Thyroid gland (tissue), 4 donors: ENCODE data around the gene GAK. TPM values are rescaled to one million over a fixed set of nuclear protein-coding genes. Genes with fewer than 3 reads are reported as not detected.
"Not testable (repeated sequence)": the region's sequence is repeated elsewhere in the genome, so short reads cannot be mapped to it uniquely, and the experiment has no call there.

ENCODE experiments used
- DNase-seq, 2 donors: peaks; one replicate each; pipeline ENCODE4 v3.0.0-alpha.2; 2019
- H3K27ac ChIP-seq, 3 donors: fragments of 200-600 bp; sonication (generic); 1 replicate in 2 of 3; 2 replicates in 1 of 3; pipeline ENCODE4 v1.5.1; 2016 to 2019; ENCODE audit warnings: mild to moderate bottlenecking in 1 of 3, moderate library complexity in 1 of 3
- H3K27me3 ChIP-seq: fragments of 200-600 bp; sonication (generic); one replicate; pipeline ENCODE4 v1.5.1; 2019
- H3K36me3 ChIP-seq, 2 donors: fragments of 200-600 bp; sonication (generic); one replicate each; pipeline ENCODE4 v1.5.1; 2016 to 2019
- H3K4me1 ChIP-seq, 2 donors: fragments of 200-600 bp; sonication (generic); one replicate each; pipeline ENCODE4 v1.5.1; 2017 to 2019
- H3K4me3 ChIP-seq, 3 donors: fragments of 200-600 bp; sonication (generic); replicated peaks in 1 of 3; 1 replicate in 2 of 3; 2 replicates in 1 of 3; pipeline ENCODE4 v1.5.1; 2016; ENCODE audit warnings: mild to moderate bottlenecking in 1 of 3
- H3K9me3 ChIP-seq: fragments of 200-600 bp; sonication (generic); one replicate; pipeline ENCODE4 v1.5.1; 2017
- CTCF ChIP-seq, 6 experiments: fragments of 200-600 bp in 3 of 6; fragments of 450-650 bp in 3 of 6; sonication (generic) in 3 of 6; IDR thresholded peaks; one replicate each; pipeline ENCODE4 v1.5.1; 2016 to 2019; ENCODE audit warnings: antibody characterized with exemption in 6 of 6, mild to moderate bottlenecking in 2 of 6, inconsistent platforms in 1 of 6, moderate library complexity in 1 of 6
- POLR2A ChIP-seq, 2 donors: fragments of 450-650 bp; IDR thresholded peaks; one replicate each; pipeline ENCODE4 v1.6.1; 2017; ENCODE audit warnings: antibody characterized with exemption in 2 of 2, mild to moderate bottlenecking in 2 of 2, moderate library complexity in 1 of 2
- WGBS, 2 donors: methylation state at CpG; one replicate each; pipeline ENCODE4 v1.1.5; 2017; 5-methylcytosine and 5-hydroxymethylcytosine counted together
- intact Hi-C: fragments of 100-400 bp; cut with DNase I; formaldehyde crosslinking; loops from one replicate; pipeline ENCODE4 v1.15.1; 2023
- total RNA-seq, 4 donors: library from RNA; depleted of rRNA; stranded (reverse); fragments of >200 nt; gene quantifications; one replicate each; pipeline ENCODE4 v1.2.3, GENCODE V29; 2016

The GAK gene
- total RNA-seq, 4 donors from 2014 or later, result 86.4 to 184 (median 153) TPM

DNA sequence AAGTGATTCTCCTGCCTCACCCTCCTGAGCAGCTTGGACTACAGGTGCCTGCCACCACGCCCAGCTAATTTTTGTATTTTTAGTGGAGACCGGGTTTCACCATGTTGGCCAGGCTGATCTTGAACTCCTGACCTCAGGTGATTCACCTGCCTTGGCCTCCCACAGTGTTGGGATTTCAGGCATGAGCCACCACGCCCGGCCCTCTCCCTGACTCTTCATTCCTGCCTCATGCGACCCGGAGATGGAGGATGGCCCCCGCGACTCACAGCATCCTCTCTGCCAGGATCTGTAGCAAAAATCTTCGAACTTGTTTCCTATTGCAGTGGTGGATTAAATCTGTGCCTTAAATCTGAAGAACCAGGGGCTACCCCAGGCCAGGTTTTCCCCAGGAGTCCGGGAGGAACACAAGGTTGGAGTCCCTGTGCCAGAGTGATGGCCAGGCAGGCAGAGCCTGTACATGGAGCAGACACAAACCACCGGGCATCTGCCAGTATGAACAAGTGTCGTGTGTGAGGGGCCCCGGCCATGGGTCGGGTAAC is 117.7 kb downstream of the GAK start:
- H3K4me3 ChIP-seq, result no peak overlapping the region
- H3K27ac ChIP-seq, result no peak overlapping the region
- TF ChIP-seq POLR2A (IDR thresholded peaks at IDR 0.05), result no peak
- TF ChIP-seq CTCF (IDR thresholded peaks at IDR 0.05), result no peak
- intact Hi-C loops, result no loop called here
- 78 to 81% methylated on average over 13 to 14 of the region's 14 CpGs for WGBS, 2 donors
- no peaks in the 10 kb centered on the region for H3K27me3 ChIP-seq
- H3K4me1 ChIP-seq, result peaks cover 6 to 8% of the 10 kb centered on the region in 2 donors
- no peaks in the 10 kb centered on the region for H3K9me3 ChIP-seq
- no peak for DNase-seq
- H3K36me3 ChIP-seq, result no peaks in the 10 kb centered on the region

DNA sequence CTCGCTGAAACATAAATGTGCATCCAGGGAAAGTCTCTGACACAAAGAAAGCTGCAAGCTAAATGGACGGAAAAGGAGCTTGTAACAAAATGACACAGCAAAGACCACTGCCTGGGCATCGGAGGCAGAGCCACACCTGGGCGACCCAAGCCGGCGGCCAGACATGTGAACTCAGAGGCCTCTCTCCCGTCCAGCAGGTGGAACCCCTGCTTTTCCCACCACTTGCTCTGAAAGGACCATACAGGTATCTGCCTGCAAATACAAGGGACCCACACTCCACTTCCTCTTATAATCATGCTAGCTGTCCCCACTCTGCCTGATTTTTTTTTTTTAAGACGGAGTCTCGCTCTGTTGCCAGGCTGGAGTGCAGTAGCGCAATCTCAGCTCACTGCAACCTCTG is 118.2 kb downstream of the GAK start:
- Histone ChIP-seq H3K9me3 (no peaks in the 10 kb centered on the region), H3K36me3 (no peaks in the 10 kb centered on the region), H3K4me1 (peaks cover 6 to 8% of the 10 kb centered on the region in 2 donors), H3K27me3 (no peaks in the 10 kb centered on the region), H3K27ac (no peak overlapping the region), H3K4me3 (no peak overlapping the region)
- TF ChIP-seq POLR2A (IDR thresholded peaks at IDR 0.05) (no peak), CTCF (IDR thresholded peaks at IDR 0.05) (no peak)
- WGBS, 2 donors, result 38 to 51% methylated on average over 10 of the region's 10 CpGs
- intact Hi-C loops, result no loop called here
- DNase-seq, result no peak

- Histone ChIP-seq H3K36me3 (no peaks in the 10 kb centered on the region), H3K27me3 (no peaks in the 10 kb centered on the region), H3K9me3 (no peaks in the 10 kb centered on the region), H3K4me3 (no peak overlapping the region), H3K4me1 (no peaks in the 10 kb centered on the region), H3K27ac (no peak overlapping the region)
- 77 to 80% methylated on average over 25 to 27 of the region's 30 CpGs for WGBS, 2 donors
- TF ChIP-seq POLR2A (IDR thresholded peaks at IDR 0.05) (no peak), CTCF (IDR thresholded peaks at IDR 0.05) (no peak)
- intact Hi-C loops, result no loop called here
- DNase-seq, result no peak
Observed at GRCh38 chr4:808860-809570, 123.1 kb downstream of the GAK start.

DNA sequence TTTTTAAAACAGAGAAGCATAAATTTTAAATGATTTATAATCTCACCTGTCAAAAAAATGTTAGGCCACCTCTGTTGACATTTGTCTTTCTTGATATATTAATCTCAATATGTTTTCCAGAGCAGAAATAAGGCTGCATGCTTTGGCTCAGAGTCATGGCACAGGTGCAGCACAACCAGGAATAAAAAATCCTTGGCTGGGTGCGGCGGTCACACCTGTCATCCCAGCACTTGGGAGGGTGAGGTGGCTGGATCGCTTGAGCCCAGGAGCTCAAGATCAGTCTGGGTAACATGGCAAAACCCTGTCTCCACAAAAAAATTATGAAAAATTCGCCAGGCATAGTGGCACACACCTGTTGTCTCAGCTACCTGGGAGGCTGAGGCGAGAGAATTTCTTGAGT is 124.3 kb downstream of the GAK start:
- no peaks in the 10 kb centered on the region for H3K36me3 ChIP-seq
- intact Hi-C loops, result no loop called here
- no peaks in the 10 kb centered on the region for H3K27me3 ChIP-seq
- no peak overlapping the region for H3K27ac ChIP-seq
- TF ChIP-seq CTCF (IDR thresholded peaks at IDR 0.05), result no peak
- no peak for TF ChIP-seq POLR2A (IDR thresholded peaks at IDR 0.05)
- H3K4me3 ChIP-seq, result no peak overlapping the region
- H3K4me1 ChIP-seq, result no peaks in the 10 kb centered on the region
- no peak for DNase-seq
- 78 to 84% methylated on average over 5 of the region's 5 CpGs for WGBS, 2 donors
- no peaks in the 10 kb centered on the region for H3K9me3 ChIP-seq

DNA sequence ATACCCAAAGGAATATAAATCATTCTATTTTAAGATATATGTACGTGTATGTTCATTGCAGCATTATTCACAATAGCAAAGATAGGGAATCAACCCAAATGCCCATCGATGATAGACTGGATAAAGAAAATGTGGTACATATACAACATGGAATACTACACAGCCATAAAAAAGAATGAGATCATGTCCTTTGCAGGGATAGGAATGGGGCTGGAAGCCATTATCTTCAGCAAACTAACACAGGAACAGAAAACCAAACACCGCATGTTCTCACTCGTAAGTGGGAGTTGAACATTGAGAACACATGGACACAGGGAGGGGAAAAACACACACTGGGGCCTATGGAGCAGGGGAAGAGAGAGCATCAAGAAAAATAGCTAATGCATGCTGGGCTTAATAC is 125.1 kb downstream of the GAK start:
- H3K4me3 ChIP-seq, DNase-seq, intact Hi-C loops, H3K27me3 ChIP-seq, H3K27ac ChIP-seq, H3K9me3 ChIP-seq, H3K36me3 ChIP-seq, H3K4me1 ChIP-seq: not testable (repeated sequence)
- 89 to 94% methylated on average over 4 of the region's 4 CpGs for WGBS, 2 donors
